Activated naive CD4-positive, alpha-beta T cell treated with anti-CD3 and anti-CD28 coated beads for 36 hours (primary cell): Measurements from ENCODE around the gene DHX34. TPM values are rescaled to one million over a fixed set of nuclear protein-coding genes. Genes with fewer than 3 reads are reported as not detected.
"Not testable (repeated sequence)": the region's sequence is repeated elsewhere in the genome, so short reads cannot be mapped to it uniquely, and the experiment has no call there.

ENCODE experiments used
- CTCF ChIA-PET: fragments of 350-600 bp; sonication (Branson Sonifier 250); formaldehyde crosslinking; loops from one replicate; lab custom pipeline; 2021; ENCODE audit warnings: antibody characterized with exemption; lab: Charles Lee
- DNase-seq: peaks from one replicate; pipeline ENCODE4 v3.0.0-alpha.2; 2020
- H3K27ac Mint-ChIP-seq: one replicate; pipeline ENCODE4 v1.8.0; 2021; ENCODE audit warnings: mild to moderate bottlenecking, mixed read lengths
- H3K27me3 Mint-ChIP-seq: one replicate; pipeline ENCODE4 v1.8.0; 2021; ENCODE audit warnings: low read depth, mixed read lengths
- H3K36me3 Mint-ChIP-seq: one replicate; pipeline ENCODE4 v1.8.0; 2021; ENCODE audit warnings: low read depth, mixed read lengths
- H3K4me1 Mint-ChIP-seq: one replicate; pipeline ENCODE4 v1.8.0; 2021; ENCODE audit warnings: low read depth, mixed read lengths
- H3K4me3 Mint-ChIP-seq: one replicate; pipeline ENCODE4 v1.8.0; 2021; ENCODE audit warnings: mild to moderate bottlenecking, moderate library complexity, mixed read lengths
- H3K9me3 Mint-ChIP-seq: one replicate; pipeline ENCODE4 v1.8.0; 2021; ENCODE audit warnings: mixed read lengths
- intact Hi-C: fragments of 100-400 bp; cut with micrococcal nuclease; formaldehyde crosslinking; loops from one replicate; pipeline ENCODE4 v1.15.1; 2023
- total RNA-seq, 2 experiments: library from RNA; stranded (reverse); gene quantifications; one replicate each; pipeline ENCODE4 v1.2.3, GENCODE V29; 2021

Gene DHX34
- 10 to 100 TPM; 11.2 to 11.6 TPM for total RNA-seq

GRCh38 chr19:47348819-47349795, at the start of gene DHX34:
TSS of gene DHX34 (plus strand) at chr19:47349315. CDS start at chr19:47353031, 3,716 bp downstream.
- no peaks in the 10 kb centered on the region for H3K27me3 Mint-ChIP-seq
- no peaks in the 10 kb centered on the region for H3K9me3 Mint-ChIP-seq
- H3K4me1 Mint-ChIP-seq, result peaks cover 43% of the 10 kb centered on the region

GRCh38 chr19:47300867-47301266, 48.2 kb upstream of the DHX34 start:
- H3K27me3 Mint-ChIP-seq, H3K36me3 Mint-ChIP-seq, H3K27ac Mint-ChIP-seq, H3K4me1 Mint-ChIP-seq, H3K4me3 Mint-ChIP-seq, intact Hi-C loops, DNase-seq, H3K9me3 Mint-ChIP-seq: not testable (repeated sequence)
- CTCF ChIA-PET, result interaction anchor here (0.7 kb wide), 1 partner anchor 59 kb away, joined by 3 read pairs; no protein-coding TSS in a partner anchor

More at GRCh38 chr19:47348819-47349795, at the start of gene DHX34:
- Mint-ChIP-seq H3K27ac (peak within 1 kb of the TSS; percentile 88), H3K36me3 (peaks cover 27% of the 10 kb centered on the region), H3K4me3 (peak within 1 kb of the TSS; percentile 100)
- DNase-seq, result peak; percentile 99
- intact Hi-C loops, result loop anchor here (1.0 to 2.0 kb wide), 6 partner anchors 34 to 396 kb away; partner anchors contain the start of genes INAFM1, NAPA, NOP53 and TMEM160
- CTCF ChIA-PET, result interaction anchor here (0.6 to 2.5 kb wide), 33 partner anchors 8 to 364 kb away, joined by 3 to 16 read pairs (median 4); partner anchors contain the start of genes EHD2, INAFM1 and KPTN

- Mint-ChIP-seq H3K9me3 (no peaks in the 10 kb centered on the region), H3K27ac (no peak overlapping the region), H3K4me3 (no peak overlapping the region), H3K27me3 (peaks cover 4% of the 10 kb centered on the region), H3K4me1 (peaks cover 3% of the 10 kb centered on the region), H3K36me3 (no peaks in the 10 kb centered on the region)
- no peak for DNase-seq
- CTCF ChIA-PET, result no interaction called here
- intact Hi-C loops, result no loop called here
Measured at GRCh38 chr19:47302249-47302648, 46.9 kb upstream of the DHX34 start.

- CTCF ChIA-PET, result interaction anchor here (0.6 to 1.2 kb wide), 3 partner anchors 17 to 409 kb away, joined by 3 read pairs; partner anchors contain the start of gene EHD2
- H3K27ac Mint-ChIP-seq, result no peak overlapping the region
Measured at GRCh38 chr19:47303966-47304365, 45.1 kb upstream of the DHX34 start.

GRCh38 chr19:47305309-47305751, 43.8 kb upstream of the DHX34 start:
- peak; percentile 64 for DNase-seq
- Mint-ChIP-seq H3K4me3 (no peak overlapping the region), H3K27me3 (peaks cover 6% of the 10 kb centered on the region), H3K4me1 (peaks cover 3% of the 10 kb centered on the region), H3K36me3 (no peaks in the 10 kb centered on the region), H3K9me3 (no peaks in the 10 kb centered on the region), H3K27ac (no peak overlapping the region)
- CTCF ChIA-PET, result interaction anchor here (1.0 to 2.4 kb wide), 2 partner anchors 12 to 290 kb away, joined by 3 to 7 read pairs; no protein-coding TSS in a partner anchor
- intact Hi-C loops, result no loop called here

More at GRCh38 chr19:47303966-47304365, 45.1 kb upstream of the DHX34 start:
- peaks cover 3% of the 10 kb centered on the region for H3K4me1 Mint-ChIP-seq
- peaks cover 4% of the 10 kb centered on the region for H3K27me3 Mint-ChIP-seq
- no peak overlapping the region for H3K4me3 Mint-ChIP-seq
- H3K36me3 Mint-ChIP-seq, result no peaks in the 10 kb centered on the region
- H3K9me3 Mint-ChIP-seq, result no peaks in the 10 kb centered on the region
- no peak for DNase-seq
- intact Hi-C loops, result no loop called here

GRCh38 chr19:47306303-47306702, 42.8 kb upstream of the DHX34 start:
- no peak for DNase-seq
- Mint-ChIP-seq H3K36me3 (no peaks in the 10 kb centered on the region), H3K27me3 (peaks cover 6% of the 10 kb centered on the region), H3K4me3 (no peak overlapping the region), H3K9me3 (no peaks in the 10 kb centered on the region), H3K4me1 (peaks cover 3% of the 10 kb centered on the region), H3K27ac (no peak overlapping the region)
- CTCF ChIA-PET, result interaction anchor here (1.1 to 2.4 kb wide), 2 partner anchors 11 to 22 kb away, joined by 4 to 7 read pairs; no protein-coding TSS in a partner anchor
- intact Hi-C loops, result no loop called here

- CTCF ChIA-PET, result interaction anchor here (0.6 to 1.4 kb wide), 3 partner anchors 15 to 91 kb away, joined by 3 to 6 read pairs (median 3); no protein-coding TSS in a partner anchor
- peaks cover 3% of the 10 kb centered on the region for H3K4me1 Mint-ChIP-seq
- no peaks in the 10 kb centered on the region for H3K9me3 Mint-ChIP-seq
- H3K27me3 Mint-ChIP-seq, result peaks cover 6% of the 10 kb centered on the region
- intact Hi-C loops, result no loop called here
- no peak overlapping the region for H3K27ac Mint-ChIP-seq
- no peak for DNase-seq
- H3K36me3 Mint-ChIP-seq, result no peaks in the 10 kb centered on the region
- H3K4me3 Mint-ChIP-seq, result no peak overlapping the region
Measured at GRCh38 chr19:47309038-47309437, 40.1 kb upstream of the DHX34 start.

- Mint-ChIP-seq H3K27me3 (peaks cover 6% of the 10 kb centered on the region), H3K4me1 (peaks cover 3% of the 10 kb centered on the region), H3K4me3 (no peak within 1 kb of the TSS), H3K36me3 (no peaks in the 10 kb centered on the region), H3K9me3 (no peaks in the 10 kb centered on the region), H3K27ac (no peak within 1 kb of the TSS)
- intact Hi-C loops, result no loop called here
- no peak for DNase-seq
- CTCF ChIA-PET, result interaction anchor here (0.6 to 1.1 kb wide), 2 partner anchors 82 to 90 kb away, joined by 3 to 6 read pairs; no protein-coding TSS in a partner anchor
Measured at GRCh38 chr19:47309608-47310007, 39.5 kb upstream of the DHX34 start, which contains the start of gene C5AR1. TSS of gene C5AR1 (plus strand) at chr19:47309861. CDS start at chr19:47309896, 35 bp downstream.

GRCh38 chr19:47310323-47310722, 38.8 kb upstream of the DHX34 start:
- Mint-ChIP-seq H3K4me3 (no peak overlapping the region), H3K27me3 (peaks cover 8% of the 10 kb centered on the region), H3K9me3 (no peaks in the 10 kb centered on the region), H3K27ac (no peak overlapping the region), H3K36me3 (no peaks in the 10 kb centered on the region), H3K4me1 (peaks cover 1% of the 10 kb centered on the region)
- intact Hi-C loops, result no loop called here
- DNase-seq, result no peak
- CTCF ChIA-PET, result interaction anchor here (0.7 kb wide), 1 partner anchor 241 kb away, joined by 5 read pairs; no protein-coding TSS in a partner anchor

GRCh38 chr19:47310819-47311218, 38.3 kb upstream of the DHX34 start:
- H3K27ac Mint-ChIP-seq, result no peak overlapping the region
- H3K27me3 Mint-ChIP-seq, result peaks cover 9% of the 10 kb centered on the region
- intact Hi-C loops, result no loop called here
- peaks cover 3% of the 10 kb centered on the region for H3K4me1 Mint-ChIP-seq
- no peaks in the 10 kb centered on the region for H3K9me3 Mint-ChIP-seq
- H3K4me3 Mint-ChIP-seq, result no peak overlapping the region
- DNase-seq, result no peak
- no peaks in the 10 kb centered on the region for H3K36me3 Mint-ChIP-seq
- CTCF ChIA-PET, result interaction anchor here (0.7 kb wide), 1 partner anchor 240 kb away, joined by 5 read pairs; no protein-coding TSS in a partner anchor

- CTCF ChIA-PET, result no interaction called here
- Mint-ChIP-seq H3K36me3 (no peaks in the 10 kb centered on the region), H3K9me3 (no peaks in the 10 kb centered on the region), H3K4me1 (peaks cover 3% of the 10 kb centered on the region), H3K27ac (no peak overlapping the region), H3K4me3 (no peak overlapping the region), H3K27me3 (peaks cover 13% of the 10 kb centered on the region)
- intact Hi-C loops, result no loop called here
- DNase-seq, result no peak
Measured at GRCh38 chr19:47312366-47313006, 36.6 kb upstream of the DHX34 start.
